GM18519 (cell line): ENCODE measurements around the gene ARHGEF16.

ENCODE experiments used
- ATAC-seq: cut with Tn5 transposase; IDR thresholded peaks from one replicate; pipeline ENCODE4 v1.9.1; 2021; ENCODE audit warnings: mild to moderate bottlenecking, moderate library complexity; ENCODE audit not compliant: unreplicated experiment, low FRiP score

The ARHGEF16 gene

GRCh38 chr1:3420218-3420951 lies 34.1 kb upstream of the ARHGEF16 start:
- ATAC-seq: no peak

DNA sequence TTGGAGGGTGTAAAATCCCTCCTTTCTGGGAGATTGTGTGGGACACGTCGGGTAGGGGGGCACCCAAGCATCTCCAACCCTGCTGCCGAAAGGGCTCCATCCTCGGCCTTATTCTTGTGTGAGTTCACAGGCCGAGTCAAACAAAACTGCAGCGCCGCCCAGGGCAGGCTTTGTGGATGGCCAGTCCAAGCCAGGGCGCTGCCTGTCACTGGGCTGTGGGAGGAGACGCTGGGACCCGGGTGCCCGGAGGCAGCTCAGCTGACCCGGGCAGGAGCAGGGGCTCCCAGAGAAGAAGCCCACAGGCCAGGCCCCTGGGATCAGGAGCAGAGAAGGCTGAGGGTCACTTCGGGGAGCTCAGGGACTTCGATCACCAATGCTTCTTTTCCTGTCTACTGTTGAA lies 31.8 kb upstream of the ARHGEF16 start:
- ATAC-seq: no peak

DNA sequence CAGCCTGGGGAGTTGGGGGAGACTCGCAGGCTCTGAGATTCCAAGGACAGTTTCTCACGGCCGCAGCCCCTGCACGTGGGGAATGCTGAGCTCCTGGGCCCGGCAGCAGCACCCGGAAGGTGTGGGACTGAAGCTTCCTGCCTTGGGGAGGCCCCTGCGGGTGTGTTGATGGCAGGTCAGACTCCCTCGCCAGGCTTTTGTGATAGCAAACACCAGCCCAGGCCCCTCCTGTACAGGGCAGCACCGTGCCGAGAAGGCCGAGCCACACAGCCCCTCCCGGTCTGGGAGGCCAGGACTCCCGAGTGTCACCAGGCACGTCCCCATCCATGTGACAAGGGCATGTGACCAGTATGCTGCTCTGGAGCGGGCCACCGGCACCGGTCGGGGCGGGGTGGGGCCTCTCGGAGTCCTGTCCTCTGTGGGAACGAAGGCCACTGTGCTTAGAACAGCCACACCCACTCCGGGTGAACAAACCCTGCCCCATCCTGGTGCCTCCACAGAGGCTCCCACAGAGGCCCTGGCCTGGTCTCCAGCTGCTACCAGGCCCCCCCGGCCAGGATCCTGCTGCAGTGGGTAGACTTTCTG lies 31.1 kb upstream of the ARHGEF16 start:
- no peak for ATAC-seq

DNA sequence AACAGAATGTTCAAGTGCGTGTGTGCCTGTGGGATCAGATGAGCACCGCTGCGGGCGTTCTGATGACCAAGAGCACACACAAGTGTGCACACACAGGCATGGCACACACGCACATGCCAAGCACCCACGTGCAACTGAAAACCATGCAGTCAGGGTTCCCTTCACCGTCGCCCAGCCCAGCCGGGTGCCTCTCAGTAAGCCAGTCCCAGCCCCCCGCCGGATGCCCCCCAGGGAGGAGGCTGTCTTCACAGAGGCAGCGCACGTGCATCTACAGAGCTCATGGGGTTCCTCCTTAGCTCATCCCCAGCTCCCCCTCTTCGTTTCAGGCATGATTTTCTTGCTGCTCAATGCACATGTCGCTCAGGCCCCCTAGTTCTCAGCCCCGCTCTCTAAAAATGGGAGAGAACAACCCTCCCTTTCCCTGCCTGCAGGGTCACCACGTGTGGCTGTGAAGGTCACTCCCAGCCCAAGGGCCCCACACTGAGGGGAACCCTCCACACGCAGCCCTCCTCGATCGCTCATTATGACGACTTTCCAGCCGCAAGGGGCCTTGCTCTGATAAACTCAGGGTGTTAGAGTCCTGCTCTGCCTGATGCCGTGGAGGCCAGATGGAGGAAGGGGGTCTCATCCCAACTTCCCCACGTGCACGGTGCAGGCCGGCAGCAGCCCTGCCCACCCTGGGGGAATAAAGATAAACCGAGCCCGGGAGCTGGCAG lies 30.4 kb upstream of the ARHGEF16 start:
- ATAC-seq: no peak

DNA sequence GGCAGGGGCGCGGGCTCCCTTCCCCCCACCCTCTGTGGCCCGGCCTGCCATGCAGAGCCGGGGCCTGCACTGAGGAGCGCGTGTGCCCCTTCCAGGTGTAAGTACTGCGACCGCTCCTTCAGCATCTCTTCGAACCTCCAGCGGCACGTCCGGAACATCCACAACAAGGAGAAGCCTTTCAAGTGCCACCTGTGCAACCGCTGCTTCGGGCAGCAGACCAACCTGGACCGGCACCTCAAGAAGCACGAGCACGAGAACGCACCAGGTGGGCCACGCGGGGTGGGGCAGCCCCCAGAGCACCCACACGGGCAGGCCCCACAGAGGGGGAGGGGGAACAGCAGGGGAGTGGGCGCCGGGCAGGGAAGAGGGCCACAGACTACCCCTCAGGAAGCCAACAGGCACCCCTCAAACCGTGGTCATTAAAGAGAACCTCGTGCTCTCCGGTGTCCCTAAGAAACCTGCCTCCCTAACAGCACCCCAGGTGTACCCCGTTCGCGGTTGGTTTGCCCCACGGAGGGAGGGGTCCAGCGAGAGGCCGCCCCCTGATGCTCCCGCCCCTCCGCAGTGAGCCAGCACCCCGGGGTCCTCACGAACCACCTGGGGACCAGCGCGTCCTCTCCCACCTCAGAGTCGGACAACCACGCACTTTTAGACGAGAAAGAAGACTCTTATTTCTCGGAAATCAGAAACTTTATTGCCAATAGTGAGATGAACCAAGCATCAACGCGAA lies 28.8 kb upstream of the ARHGEF16 start:
- no peak for ATAC-seq

DNA sequence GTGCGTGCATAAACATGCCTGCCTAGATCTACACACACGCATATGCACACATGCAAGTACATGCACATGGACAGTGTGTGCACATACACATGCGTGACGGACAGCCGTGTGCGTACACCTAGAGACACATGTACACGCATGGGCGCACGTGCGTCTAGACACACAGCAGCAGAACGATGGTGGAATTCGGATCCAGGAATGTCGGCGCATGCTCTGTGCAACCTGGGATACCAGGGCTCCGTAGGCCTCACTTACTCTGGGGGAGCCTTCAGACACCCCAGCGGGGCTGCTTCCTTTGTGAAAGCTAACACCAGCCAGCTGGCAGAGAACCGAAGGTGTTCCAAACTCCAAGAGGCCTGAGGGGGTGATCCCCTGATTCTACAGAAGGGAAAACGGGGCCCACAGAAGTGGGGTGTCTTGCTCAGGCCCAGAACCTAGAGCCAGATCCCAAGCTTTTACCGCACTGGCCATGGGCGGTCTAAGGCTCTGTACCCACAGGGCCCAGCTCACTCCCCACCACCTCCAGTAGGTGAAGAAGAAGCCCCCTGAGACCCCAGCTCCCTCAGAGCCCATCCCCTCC lies 27.4 kb upstream of the ARHGEF16 start:
- no peak for ATAC-seq

DNA sequence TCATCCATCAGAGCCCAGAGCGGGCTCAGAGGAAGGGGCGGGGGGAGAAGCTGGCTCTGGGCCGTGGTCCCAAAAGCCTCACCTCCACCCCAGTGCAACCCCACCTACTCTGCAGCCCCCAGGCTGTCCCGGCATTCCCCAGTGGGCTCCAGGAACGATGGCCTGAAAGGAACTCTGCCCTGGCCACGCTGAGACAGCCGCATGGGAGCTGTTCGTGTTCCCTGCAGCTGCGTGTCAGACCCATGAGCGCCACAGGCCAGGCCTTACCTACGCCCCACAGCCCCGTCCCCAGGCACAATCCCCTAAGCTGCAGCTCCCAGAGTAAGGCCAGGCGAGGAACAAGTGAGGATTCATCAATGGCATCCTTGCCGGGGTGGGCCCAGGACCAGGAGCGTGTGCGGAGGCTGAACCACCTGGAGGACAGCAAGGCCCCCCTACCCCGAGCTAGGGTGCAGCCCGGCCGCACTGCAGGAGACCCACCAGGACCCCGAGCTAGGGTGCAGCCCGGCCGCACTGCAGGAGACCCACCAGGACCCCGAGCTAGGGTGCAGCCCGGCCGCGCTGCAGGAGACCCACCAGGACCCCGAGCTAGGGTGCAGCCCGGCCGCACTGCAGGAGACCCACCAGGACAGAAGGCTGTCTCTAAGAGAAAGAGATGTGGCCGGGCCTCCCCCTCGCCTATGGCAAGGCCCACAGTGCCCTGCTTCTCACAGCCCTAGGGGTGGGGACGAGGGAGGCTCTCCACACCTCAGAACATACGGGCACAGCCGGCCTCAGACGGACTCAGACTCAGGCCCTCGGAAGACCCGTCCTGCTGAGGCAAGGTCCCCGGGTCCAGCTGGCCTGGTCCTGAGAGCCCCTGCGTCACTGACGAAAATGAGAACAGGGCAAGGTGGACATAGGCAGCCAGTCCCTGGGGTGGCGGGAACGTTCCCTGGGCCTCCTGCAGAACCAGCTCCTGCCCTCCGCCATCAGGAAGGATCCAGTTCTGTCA lies 26.5 kb upstream of the ARHGEF16 start:
- no peak for ATAC-seq

- ATAC-seq: no peak
Measured at GRCh38 chr1:3428899-3429298, 25.6 kb upstream of the ARHGEF16 start.

- ATAC-seq: no peak
Measured at GRCh38 chr1:3429320-3429719, 25.1 kb upstream of the ARHGEF16 start.

GRCh38 chr1:3429766-3430165 lies 24.7 kb upstream of the ARHGEF16 start:
- no peak for ATAC-seq

- no peak for ATAC-seq
Measured at GRCh38 chr1:3430406-3430805, 24.1 kb upstream of the ARHGEF16 start.

- ATAC-seq: no peak
Measured at GRCh38 chr1:3430820-3431219, 23.6 kb upstream of the ARHGEF16 start.

DNA sequence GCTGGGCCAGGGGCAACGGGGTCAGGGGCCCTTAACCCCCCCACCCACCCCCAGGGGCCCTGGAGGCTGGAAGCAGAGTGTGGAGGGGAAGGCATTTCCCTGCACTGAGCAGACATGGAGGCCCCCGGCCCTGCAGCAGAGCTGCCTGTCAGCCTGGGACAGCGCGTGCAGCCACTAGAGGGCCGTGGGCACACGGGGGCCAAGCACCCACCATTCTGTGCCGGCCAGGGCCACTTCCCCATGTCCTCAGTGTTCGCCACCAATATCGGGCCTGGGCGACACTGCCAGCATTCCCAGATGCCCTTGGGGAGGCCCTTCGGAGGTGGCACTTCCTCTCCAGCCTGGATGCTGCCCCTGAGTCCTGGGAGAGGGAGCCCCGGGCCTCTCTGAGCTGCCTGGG lies 23.2 kb upstream of the ARHGEF16 start:
- ATAC-seq: no peak

GRCh38 chr1:3431686-3432085 lies 22.8 kb upstream of the ARHGEF16 start:
- ATAC-seq: no peak

DNA sequence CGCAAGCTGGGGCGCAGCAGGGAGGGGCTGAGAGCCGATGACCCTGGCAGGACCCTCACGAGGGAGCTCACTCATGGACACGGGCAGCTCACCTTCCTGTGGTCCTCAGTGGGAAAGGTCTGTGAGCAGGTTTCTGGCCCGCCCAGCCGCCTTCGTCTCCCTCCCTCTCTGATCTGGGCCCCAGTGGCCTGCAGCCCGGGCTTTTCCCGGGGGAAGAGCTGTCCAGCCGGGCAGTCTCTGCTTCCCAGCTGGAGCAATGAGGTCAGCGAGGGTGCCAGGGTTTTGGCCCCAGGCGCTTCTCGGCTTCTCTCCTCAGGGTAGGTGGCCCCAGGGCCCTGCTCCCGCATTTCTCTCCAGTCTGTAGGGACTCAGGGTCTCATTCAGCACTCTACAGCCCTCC lies 22.2 kb upstream of the ARHGEF16 start:
- no peak for ATAC-seq

GRCh38 chr1:3433076-3433475 lies 21.4 kb upstream of the ARHGEF16 start:
- no peak for ATAC-seq

- no peak for ATAC-seq
Measured at GRCh38 chr1:3433596-3434320, 20.7 kb upstream of the ARHGEF16 start.

- no peak for ATAC-seq
Measured at GRCh38 chr1:3434406-3435110, 19.9 kb upstream of the ARHGEF16 start.
